Tibial nerve (tissue), 3 donors: ENCODE results near the gene XPO1.

Source experiments
- POLR2A ChIP-seq, 2 donors: fragments of 450-650 bp; IDR thresholded peaks; one replicate each; pipeline ENCODE4 v1.6.1; 2017; ENCODE audit warnings: antibody characterized with exemption in 2 of 2, mild to moderate bottlenecking in 2 of 2, moderate library complexity in 2 of 2
- TF ChIP-seq, protein P1 (sequence below), 5 experiments: fragments of 200-600 bp in 3 of 5; fragments of 450-650 bp in 2 of 5; sonication (generic) in 3 of 5; IDR thresholded peaks; one replicate each; pipeline ENCODE4 v1.5.1; 2016 to 2019; ENCODE audit warnings: antibody characterized with exemption in 5 of 5, mild to moderate bottlenecking in 3 of 5, moderate library complexity in 2 of 5

DNA sequence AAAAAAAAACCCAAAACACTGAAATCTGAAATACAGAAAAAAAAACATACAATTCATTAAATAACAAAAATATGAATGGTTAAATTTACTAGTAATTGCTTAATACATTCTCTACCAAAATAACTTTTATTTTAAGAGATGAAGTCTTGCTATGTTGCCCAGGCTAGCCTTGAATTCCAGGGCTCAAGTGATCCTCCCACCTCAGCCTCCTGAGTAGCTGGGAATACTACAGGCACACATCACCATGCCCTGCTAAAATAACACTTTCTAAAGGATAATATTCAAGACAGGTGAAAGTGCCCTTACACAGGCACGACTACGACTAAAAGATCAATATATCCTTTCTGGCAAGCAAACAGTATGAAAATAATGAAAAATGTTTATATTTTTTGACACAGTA is 76.8 kb downstream of the XPO1 start:
- TF ChIP-seq, protein P1, sequence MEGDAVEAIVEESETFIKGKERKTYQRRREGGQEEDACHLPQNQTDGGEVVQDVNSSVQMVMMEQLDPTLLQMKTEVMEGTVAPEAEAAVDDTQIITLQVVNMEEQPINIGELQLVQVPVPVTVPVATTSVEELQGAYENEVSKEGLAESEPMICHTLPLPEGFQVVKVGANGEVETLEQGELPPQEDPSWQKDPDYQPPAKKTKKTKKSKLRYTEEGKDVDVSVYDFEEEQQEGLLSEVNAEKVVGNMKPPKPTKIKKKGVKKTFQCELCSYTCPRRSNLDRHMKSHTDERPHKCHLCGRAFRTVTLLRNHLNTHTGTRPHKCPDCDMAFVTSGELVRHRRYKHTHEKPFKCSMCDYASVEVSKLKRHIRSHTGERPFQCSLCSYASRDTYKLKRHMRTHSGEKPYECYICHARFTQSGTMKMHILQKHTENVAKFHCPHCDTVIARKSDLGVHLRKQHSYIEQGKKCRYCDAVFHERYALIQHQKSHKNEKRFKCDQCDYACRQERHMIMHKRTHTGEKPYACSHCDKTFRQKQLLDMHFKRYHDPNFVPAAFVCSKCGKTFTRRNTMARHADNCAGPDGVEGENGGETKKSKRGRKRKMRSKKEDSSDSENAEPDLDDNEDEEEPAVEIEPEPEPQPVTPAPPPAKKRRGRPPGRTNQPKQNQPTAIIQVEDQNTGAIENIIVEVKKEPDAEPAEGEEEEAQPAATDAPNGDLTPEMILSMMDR (IDR thresholded peaks at IDR 0.05) = no peak
- no peak for TF ChIP-seq POLR2A (IDR thresholded peaks at IDR 0.05)
